GM18526 (cell line): ENCODE results near the gene YKT6.
A peak's percentile ranks its signal among the peaks of the same experiment; 100 is the strongest.

Experiments
- POLR2A ChIP-seq: IDR thresholded peaks from 3 replicates; pipeline ENCODE4 v1.6.1; 2011; ENCODE audit not compliant: insufficient read length; ENCODE audit errors: extremely low read depth

YKT6 gene

DNA sequence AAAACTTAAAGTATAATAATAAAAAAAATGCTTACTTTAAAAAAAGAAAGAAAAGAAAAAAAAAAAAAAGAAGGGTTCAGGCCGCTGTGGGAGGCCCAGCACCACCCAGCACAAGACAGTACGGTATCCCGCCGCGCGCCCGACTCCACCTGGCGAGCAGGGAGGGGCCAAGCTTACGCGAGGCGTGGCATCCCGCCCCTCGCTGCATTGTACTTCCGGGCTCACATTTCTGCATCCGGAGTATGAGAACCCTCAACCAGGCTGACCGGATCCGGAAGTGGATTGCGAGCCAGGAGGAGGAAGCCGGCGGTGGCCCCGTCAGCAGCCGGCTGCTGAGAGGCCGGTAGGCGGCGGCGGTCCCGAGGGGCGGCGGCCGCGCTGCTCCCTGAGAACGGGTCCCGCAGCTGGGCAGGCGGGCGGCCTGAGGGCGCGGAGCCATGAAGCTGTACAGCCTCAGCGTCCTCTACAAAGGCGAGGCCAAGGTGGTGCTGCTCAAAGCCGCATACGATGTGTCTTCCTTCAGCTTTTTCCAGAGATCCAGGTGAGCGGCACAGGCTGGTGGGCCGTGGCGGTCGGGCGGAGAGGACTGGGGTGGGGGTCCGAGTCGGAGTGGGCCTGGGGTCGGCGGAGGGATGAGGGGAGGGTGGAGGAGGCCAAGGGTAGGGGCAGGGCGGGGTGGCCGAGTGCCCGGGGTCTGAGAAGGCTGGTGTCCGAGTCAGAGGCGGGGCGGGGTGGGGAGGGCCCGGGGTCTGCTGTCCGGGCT, at the start of gene YKT6:
Gene YKT6, plus strand, starts transcription at position 280 of the 763 bp plus-strand sequence. Its CDS starts 158 bp downstream, at position 438.
- TF ChIP-seq POLR2A, result peak; percentile 85

DNA sequence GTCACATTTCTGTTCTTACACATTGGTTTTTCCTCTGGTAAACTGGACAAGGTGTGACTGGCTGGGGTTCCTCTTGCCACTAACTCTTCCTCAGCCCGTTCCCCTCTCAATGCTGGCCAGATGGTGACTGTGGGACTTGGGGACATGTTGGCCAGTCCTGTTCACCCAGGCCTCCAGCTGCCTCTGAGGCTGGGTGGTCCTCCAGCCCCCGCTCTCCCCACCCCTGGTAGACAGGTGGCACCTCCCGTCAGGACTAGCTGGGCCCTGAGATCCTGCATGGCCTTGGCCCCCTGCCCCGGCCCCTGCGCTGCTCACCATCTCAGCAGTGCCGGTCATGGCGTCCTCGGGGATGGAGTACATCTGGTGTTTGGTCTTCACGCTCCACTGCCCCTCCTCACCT, 48.8 kb upstream of the YKT6 start:
- TF ChIP-seq POLR2A, result no peak

DNA sequence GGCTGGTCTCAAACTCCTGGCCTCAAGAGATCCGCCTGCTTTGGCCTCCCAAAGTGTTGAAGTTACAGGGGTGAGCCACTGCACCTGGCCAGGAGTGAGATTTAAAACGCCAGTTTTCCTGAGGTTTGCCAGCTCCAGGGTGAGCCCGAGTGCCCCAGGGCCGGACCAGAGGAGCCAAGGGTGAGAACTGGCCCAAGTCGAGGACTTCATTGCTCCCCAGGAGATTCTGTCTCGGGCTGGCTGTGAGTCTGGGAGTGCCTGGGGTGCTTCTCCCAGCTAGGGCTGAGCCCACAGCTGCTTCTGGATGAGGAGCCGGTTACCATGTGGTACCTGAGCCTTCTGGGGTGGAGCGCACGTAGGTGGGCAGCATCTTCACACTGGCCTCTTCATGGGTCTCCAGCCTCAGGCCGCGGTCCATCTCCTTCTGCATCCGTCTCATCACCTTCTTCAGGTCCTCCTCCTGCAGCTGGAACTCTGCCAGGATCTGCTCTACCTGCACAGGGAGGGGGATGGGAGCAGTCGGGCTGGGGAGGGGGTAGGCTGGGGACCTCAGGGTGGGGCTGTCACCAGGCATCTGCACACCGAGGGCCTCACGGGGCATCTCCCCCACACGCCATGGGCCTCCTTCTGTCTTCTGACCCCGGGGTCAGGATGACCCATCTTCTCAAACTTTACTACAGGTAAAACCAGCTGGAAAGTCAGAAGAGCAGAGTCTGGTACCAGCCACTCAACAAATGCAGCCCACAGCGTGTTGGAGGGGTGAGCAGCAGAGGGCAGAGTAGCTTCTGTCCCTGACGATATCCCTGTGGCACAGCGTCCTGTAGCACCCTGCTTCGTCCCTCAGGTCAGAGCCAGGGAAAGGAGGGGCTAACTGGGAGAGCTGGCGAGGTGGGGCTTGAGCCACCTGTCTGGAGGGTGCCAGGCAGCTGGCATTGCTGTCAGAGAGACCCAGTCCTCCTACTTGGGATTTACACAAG, 47.5 kb upstream of the YKT6 start:
- TF ChIP-seq POLR2A, result no peak

DNA sequence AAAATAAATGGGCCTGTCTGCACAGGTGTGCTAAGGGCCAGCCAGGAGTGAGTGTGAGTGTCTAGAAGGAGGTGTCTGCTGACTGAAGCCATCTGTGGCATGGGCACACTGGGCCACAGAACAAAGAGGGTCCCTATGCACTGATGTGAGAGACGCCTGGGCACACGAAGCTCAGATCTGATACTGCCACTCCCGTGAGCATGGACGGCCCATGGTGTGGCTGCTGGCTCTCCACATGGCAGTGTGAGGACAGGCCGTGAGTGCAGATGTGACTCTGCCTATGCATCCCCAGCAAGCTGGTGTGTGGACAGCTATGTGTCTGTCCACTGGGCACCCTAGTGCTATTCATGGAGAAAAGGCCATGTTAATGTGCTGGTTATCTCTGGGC, 46.8 kb upstream of the YKT6 start:
- TF ChIP-seq POLR2A, result no peak

DNA sequence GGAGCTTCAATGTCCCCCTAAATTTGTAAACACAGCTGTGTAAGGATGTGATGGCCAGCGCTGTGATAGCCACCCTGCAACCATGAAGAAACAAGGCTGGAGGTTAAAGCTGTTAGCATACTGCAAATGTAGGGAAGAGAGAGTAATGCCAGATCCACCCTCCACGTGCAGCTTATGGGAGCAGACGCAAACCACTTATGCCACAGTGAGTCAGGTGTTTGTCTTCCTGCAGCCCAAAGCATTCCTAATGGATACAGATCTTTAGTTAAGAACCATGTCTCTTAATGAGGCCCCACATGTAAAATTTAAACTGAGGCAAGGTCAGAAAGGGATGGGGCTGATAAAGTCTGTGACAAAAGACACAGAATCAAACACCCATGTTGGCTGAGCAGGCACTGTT, 46.1 kb upstream of the YKT6 start:
- no peak for TF ChIP-seq POLR2A

DNA sequence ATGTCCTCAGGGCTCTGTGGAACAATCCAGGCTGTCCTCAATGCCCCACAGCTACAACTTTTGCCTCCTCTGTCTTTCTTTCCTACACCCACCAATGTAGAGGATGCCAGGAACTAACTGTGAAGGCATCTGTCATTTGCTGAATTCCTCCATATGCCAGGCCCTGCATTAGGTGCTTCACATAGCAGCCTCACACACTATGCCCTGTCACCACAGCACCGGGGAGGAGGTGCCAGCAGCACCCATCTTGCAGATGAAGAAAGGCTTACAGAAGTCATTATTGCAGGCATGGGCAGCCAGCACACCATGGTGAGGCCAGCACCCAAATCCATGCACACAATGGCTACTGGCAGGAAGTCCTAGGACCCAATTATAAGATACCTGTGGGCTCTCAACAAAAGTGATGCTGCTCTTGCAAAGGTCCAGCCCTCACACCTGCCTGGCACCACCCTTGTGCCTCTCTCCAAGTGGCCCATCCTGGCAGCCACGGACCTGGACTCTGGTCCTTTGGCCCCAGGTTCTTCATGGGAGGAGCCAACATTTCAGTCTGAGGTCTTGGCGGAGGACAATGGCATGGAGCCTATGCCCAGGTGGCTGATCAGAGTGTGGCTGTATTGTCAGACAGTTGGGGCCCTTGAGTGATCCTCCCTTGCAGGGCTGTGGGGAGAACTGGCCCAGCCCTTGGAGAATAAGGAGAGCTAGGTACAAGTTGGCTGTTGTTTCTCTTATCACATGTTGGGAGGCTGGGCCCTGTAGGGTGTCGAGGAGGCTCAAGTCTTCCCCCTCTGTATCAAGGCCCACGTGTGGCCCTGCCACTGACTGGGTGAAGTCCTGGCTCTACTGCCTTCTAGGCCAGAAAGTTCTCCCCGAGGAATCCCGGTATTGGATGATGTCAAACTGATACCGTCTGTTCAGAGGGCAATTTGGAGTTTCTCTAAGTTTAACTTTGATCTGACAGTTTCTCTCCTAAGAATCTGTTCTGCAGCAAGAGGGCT, 45.3 kb upstream of the YKT6 start:
- TF ChIP-seq POLR2A, result no peak

DNA sequence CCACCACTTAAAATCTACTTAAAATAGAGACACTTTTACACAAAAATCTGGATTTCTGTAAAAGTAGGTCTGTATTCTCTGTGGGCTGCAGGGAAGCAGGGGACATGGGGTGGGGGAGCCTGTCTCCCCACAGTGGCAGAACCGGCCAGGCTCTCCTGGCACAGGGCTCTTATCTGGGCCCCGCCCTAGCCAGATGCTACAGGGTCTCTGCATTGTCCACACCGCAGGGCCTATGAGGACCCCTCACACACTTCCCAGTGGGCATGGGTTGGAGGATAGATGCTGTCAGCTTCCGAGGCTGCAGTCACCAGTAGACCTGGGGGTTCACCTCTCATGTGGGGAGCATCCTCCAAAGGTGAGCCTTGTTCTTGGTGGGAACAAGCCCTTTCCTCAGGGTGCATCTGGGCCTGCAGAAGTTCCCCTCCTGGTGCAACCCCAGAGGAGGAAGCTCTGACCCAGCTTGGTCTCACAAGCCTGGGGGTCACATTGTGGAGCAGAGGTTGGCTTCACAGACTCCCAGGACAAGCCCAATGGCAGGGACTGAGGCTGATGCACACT, 44.2 kb upstream of the YKT6 start:
- no peak for TF ChIP-seq POLR2A

DNA sequence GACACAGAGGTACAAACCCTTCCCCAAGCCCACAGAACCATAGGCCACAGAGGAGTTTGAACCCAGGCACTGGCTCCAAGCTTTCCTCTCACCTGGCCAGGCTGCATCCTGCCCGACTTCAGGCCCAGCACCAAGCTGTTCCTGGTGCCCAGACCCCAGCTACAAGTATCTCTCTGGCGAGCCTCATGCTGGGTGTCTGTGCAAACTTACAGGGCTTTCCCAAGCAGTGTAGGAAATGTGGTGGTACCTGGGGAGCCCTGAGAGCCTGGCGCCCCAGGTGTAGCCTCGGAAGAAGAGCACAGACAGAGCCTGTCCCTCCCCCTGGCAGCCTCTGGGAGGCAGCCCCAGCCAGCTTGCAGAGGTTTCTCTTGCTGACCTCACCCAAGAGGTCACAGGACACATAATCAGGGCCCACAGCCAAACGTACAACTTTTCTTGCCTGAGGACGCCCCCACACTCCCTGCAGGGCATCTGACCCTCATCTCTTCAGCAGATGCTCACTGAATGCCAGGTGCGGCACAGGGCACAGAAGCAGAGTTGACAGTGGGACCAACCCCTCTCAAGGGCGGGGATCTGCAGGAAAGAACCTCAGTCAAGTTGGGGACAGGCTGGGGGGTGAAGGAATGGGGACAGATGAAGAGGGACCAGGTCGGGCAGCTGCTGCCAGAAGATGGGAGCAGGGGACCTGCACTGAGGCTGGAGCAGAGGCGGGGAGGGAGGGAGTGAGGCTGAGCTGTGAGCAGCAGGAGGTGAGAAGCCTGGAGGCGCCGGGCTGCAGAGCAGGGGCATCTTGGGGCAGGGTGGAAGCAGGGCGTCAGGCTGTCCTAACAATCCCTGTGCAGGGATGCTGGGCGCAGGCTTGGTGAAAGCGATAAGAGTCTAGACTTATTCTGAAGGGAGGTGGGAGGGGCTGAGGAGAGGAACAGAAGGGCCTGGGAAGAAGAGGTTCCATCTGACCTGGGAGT, 43.4 kb upstream of the YKT6 start:
- no peak for TF ChIP-seq POLR2A

DNA sequence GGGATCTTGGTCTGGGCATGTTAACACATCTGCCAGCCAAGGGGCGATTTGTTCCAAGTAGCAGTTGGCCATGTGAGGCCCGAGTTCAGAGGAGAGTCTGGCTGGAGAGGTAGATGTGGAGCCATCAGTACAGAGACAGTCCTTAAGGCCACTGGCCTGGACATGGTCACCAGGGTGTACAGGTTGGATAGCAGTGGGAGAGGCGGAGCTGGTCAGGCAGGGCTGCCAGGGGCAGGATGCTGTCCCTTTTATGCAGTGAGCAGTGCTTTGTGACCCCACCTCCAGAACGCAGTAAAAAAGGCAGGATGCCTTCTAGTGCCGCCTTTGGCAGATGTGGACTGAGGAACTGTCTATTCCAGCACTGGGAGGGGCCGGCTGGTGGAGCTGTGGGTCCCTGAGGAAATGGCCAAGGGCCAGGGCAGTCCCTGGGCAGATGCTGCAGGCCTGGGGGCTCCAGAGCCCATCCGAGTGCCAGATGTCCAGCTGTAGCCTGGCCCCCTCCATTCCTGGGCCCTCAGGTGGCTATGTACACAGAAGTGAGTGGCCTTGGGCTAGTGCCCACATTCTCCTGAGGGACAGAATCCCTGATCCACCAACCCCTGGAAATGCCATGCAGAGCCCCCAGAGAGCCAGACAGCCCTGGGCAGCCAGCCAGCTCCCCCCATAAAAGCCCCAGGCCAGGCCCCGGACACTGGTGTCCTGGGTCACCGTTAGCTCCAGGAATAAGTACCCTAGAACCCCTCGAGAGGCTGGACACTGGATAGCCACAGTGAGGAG, 42.5 kb upstream of the YKT6 start:
- TF ChIP-seq POLR2A, result no peak

DNA sequence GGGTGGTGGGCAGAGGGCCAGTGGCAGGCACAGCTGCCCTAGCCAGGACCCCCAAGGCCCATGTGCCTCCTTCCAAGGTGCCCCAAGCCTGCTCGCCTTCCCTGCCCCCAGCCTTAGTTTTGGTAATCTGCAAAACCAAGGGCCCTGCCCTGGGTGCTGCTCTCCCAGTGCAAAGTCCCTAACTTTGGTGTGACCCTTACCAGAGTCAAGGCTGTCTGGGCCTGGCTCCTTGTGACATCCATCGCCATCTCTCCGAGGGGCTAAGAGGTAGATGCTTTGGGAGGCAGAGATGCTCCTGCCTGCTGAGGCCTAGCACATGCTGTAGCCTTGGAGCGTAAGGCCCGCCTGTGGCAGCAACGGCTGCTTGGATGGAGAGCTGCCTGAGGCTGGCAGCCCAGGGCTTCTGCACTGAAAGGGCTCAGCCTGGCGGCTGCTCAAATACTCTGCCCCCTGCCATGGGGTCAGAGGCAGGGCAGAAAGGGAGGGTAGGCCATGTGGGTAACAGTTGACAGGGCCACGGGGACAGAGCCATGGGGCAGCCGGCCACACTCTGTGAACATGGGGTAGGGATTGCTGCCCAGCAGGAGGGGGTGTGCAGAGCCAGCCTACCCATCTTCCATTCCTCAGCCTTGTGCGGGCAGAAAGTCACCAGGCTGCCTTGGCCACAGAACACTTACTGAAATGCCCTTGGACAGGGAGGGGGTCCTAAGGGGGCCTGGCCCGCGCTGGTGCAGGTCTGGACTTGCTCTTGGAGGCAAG, 41.7 kb upstream of the YKT6 start:
- no peak for TF ChIP-seq POLR2A

DNA sequence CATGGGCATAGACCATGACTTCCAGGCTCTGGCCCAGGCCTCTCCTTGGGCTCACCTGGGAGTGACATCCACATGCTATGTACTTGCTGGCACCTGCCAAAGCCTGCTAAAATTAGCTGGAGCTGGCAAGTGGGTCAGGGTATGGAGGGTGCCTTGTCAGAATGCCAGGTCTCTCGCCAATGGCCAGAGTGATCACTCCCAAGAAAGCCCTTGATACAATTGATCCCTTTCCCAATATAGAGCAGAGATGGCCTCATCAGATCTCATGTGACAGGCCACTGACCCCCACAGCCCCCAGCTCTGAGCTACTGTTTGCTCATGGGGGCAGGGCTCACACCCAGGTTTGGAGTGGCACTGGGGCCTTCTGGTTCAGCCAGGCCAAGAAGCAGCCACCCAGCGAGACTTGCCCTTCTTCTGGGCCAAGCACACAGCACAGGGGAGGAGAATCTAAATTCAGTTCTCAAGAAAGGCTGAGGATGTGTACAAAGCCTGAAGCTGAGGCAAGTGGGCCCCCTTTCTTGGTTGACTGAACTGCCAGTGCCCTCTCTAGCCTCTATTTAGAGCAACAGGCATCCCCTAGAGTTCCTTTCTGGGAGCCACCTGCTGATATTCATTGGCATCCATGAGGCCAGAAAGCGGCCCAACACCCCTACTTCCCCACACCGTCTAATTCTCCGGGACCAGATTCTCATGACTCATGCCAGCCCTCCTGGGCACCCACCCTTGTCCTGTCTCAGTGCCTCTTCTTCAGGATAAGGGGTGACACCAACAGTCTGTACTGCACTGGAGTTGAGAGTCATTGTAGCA, 40.8 kb upstream of the YKT6 start:
- TF ChIP-seq POLR2A, result no peak
